GM21360 (cell line): Measurements from ENCODE around the gene ACBD6.
"Not testable (repeated sequence)": the region's sequence is repeated elsewhere in the genome, so short reads cannot be mapped to it uniquely, and the experiment has no call there.

Experiments used
- ATAC-seq: cut with Tn5 transposase; IDR thresholded peaks from one replicate; pipeline ENCODE4 v1.9.1; 2021; ENCODE audit warnings: mild to moderate bottlenecking, moderate library complexity; ENCODE audit not compliant: unreplicated experiment

ACBD6 gene

GRCh38 chr1:180497826-180498225 is 4.6 kb downstream of the ACBD6 start:
- no peak for ATAC-seq

GRCh38 chr1:180494370-180494769 is 8.0 kb downstream of the ACBD6 start:
- ATAC-seq: no peak

- ATAC-seq: no peak
Measured at GRCh38 chr1:180489976-180490375, 12.4 kb downstream of the ACBD6 start.

GRCh38 chr1:180489313-180489712 is 13.1 kb downstream of the ACBD6 start:
- no peak for ATAC-seq

- ATAC-seq: no peak
Measured at GRCh38 chr1:180488661-180489060, 13.7 kb downstream of the ACBD6 start.

GRCh38 chr1:180486092-180486491 is 16.3 kb downstream of the ACBD6 start:
- no peak for ATAC-seq

- ATAC-seq: no peak
Measured at GRCh38 chr1:180484490-180484889, 17.9 kb downstream of the ACBD6 start.

GRCh38 chr1:180482425-180483275 is 19.7 kb downstream of the ACBD6 start:
- no peak for ATAC-seq

GRCh38 chr1:180470031-180470430 is 32.3 kb downstream of the ACBD6 start:
- no peak for ATAC-seq

- no peak for ATAC-seq
Measured at GRCh38 chr1:180468311-180468710, 34.1 kb downstream of the ACBD6 start.

- no peak for ATAC-seq
Measured at GRCh38 chr1:180462102-180462501, 40.3 kb downstream of the ACBD6 start.

GRCh38 chr1:180461682-180462081 is 40.7 kb downstream of the ACBD6 start:
- not testable (repeated sequence) for ATAC-seq

GRCh38 chr1:180458807-180459206 is 43.6 kb downstream of the ACBD6 start:
- no peak for ATAC-seq

- no peak for ATAC-seq
Measured at GRCh38 chr1:180456191-180456590, 46.2 kb downstream of the ACBD6 start.

GRCh38 chr1:180451504-180451903 is 50.9 kb downstream of the ACBD6 start:
- no peak for ATAC-seq

GRCh38 chr1:180444522-180444921 is 57.9 kb downstream of the ACBD6 start:
- ATAC-seq: no peak

GRCh38 chr1:180440335-180440734 is 62.0 kb downstream of the ACBD6 start:
- ATAC-seq: no peak

GRCh38 chr1:180435566-180435965 is 66.8 kb downstream of the ACBD6 start:
- ATAC-seq: no peak

GRCh38 chr1:180433873-180434272 is 68.5 kb downstream of the ACBD6 start:
- no peak for ATAC-seq

- ATAC-seq: no peak
Measured at GRCh38 chr1:180431683-180432082, 70.7 kb downstream of the ACBD6 start.

GRCh38 chr1:180428782-180429695 is 73.3 kb downstream of the ACBD6 start:
- no peak for ATAC-seq

- ATAC-seq: no peak
Measured at GRCh38 chr1:180425952-180426351, 76.4 kb downstream of the ACBD6 start.
